Measurements from ENCODE around the gene MCAT. TPM values are rescaled to one million over a fixed set of nuclear protein-coding genes. Genes with fewer than 3 reads are reported as not detected.
"Not testable (repeated sequence)": the region's sequence is repeated elsewhere in the genome, so short reads cannot be mapped to it uniquely, and the experiment has no call there.

The MCAT gene
- total RNA-seq, 2 donors from 2014 or later = 17.1 to 19.9 TPM

- H3K36me3 ChIP-seq (ENCODE audit: control insufficient read depth, insufficient read depth, low read length) = no peaks in the 10 kb centered on the region
Measured at GRCh38 chr22:43106302-43106701, 36.9 kb downstream of the MCAT start.

DNA sequence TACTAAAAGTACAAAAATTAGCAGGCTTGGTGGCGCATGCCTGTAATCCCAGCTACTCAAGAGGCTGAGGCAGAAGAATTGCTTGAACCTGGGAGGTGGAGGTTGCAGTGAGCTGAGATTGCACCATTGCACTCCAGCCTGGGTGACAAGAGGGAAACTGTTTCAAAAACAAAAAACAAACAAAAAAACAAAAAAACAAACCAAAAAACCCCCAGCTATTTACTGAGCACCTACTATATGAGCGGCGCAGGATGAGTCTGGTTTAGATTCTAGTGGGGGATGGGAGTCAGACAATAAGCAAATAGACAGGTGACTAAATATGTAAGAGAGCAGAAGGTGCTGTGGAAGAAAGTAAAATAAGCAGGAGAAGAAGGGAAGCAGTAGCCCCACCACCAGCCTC, 38.2 kb downstream of the MCAT start:
- H3K4me3 Mint-ChIP-seq; DNase-seq; H3K36me3 Mint-ChIP-seq (ENCODE audit: low read depth); H3K4me3 ChIP-seq (ENCODE audit: low read length); H3K9ac ChIP-seq (ENCODE audit: extremely low read depth, low read length, poor library complexity, severe bottlenecking); H3K36me3 ChIP-seq (ENCODE audit: control insufficient read depth, insufficient read depth, low read length); H3K9me3 ChIP-seq (ENCODE audit: control insufficient read depth, low read length); H3K4me1 ChIP-seq (ENCODE audit: control insufficient read depth, insufficient read depth, low read length); H3K27ac ChIP-seq (ENCODE audit: low read depth, low read length); H3K27me3 ChIP-seq (ENCODE audit: control insufficient read depth, insufficient read depth, low read length, poor library complexity, severe bottlenecking); H3K27me3 Mint-ChIP-seq (ENCODE audit: insufficient read depth); H3K9me3 Mint-ChIP-seq; H3K27ac Mint-ChIP-seq: not testable (repeated sequence)
- peaks cover 13% of the 10 kb centered on the region for H3K4me1 Mint-ChIP-seq
- 98 to 100% methylated on average over 1 to 3 of the region's 3 CpGs for WGBS, 2 experiments (ENCODE audit: insufficient coverage in 1 of 2, insufficient read length in 1 of 2)

More at GRCh38 chr22:43106302-43106701, 36.9 kb downstream of the MCAT start:
- Mint-ChIP-seq H3K9me3 (no peaks in the 10 kb centered on the region), H3K36me3 (ENCODE audit: low read depth) (no peaks in the 10 kb centered on the region), H3K4me1 (peaks cover 13% of the 10 kb centered on the region), H3K4me3 (no peak overlapping the region), H3K27ac (no peak overlapping the region), H3K27me3 (ENCODE audit: insufficient read depth) (peaks cover 13% of the 10 kb centered on the region)
- Histone ChIP-seq H3K4me1 (ENCODE audit: control insufficient read depth, insufficient read depth, low read length) (peaks cover 4% of the 10 kb centered on the region), H3K9me3 (ENCODE audit: control insufficient read depth, low read length) (no peaks in the 10 kb centered on the region), H3K4me3 (ENCODE audit: low read length) (no peak overlapping the region), H3K27ac (ENCODE audit: low read depth, low read length) (no peak overlapping the region), H3K27me3 (ENCODE audit: control insufficient read depth, insufficient read depth, low read length, poor library complexity, severe bottlenecking) (peaks cover 18% of the 10 kb centered on the region), H3K9ac (ENCODE audit: extremely low read depth, low read length, poor library complexity, severe bottlenecking) (no peak overlapping the region)
- no peak for TF ChIP-seq CTCF (conservative IDR thresholded peaks at IDR 0.05)
- 91% methylated on average over 8 of the region's 8 CpGs for WGBS, 2 experiments (ENCODE audit: insufficient coverage in 1 of 2, insufficient read length in 1 of 2)
- no peak for DNase-seq

DNA sequence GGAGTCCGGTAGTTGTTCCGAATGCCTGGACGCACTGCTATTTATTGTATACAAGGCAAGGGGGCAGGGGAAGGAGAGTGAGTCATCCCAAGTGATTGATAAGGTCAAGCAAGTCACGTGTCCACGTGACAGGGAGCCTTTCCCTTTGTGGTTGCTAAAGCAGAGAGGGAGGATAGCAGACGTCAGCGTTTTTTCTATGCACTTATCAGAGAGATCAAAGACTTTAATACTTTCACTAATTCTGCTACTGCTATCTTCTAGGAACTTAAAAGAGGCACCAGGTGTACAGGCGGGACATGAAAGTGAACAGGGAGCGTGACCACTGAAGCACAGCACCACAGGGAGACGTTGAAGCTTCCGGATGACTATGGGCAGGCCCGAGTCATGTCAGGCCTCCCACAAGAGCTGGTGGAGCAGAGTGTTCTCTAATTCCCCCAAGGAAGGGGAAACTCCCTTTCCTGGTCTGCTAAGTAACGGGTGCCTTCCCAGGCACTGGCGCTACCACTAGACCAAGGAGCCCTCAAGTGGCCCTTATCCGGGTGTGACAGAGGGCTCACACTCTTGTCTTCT, 39.1 kb downstream of the MCAT start:
- peaks cover 13% of the 10 kb centered on the region for H3K4me1 Mint-ChIP-seq
- H3K9ac ChIP-seq (ENCODE audit: extremely low read depth, low read length, poor library complexity, severe bottlenecking); H3K4me3 Mint-ChIP-seq; H3K9me3 Mint-ChIP-seq; H3K4me3 ChIP-seq (ENCODE audit: low read length); H3K4me1 ChIP-seq (ENCODE audit: control insufficient read depth, insufficient read depth, low read length); H3K27me3 ChIP-seq (ENCODE audit: control insufficient read depth, insufficient read depth, low read length, poor library complexity, severe bottlenecking); H3K36me3 Mint-ChIP-seq (ENCODE audit: low read depth); H3K9me3 ChIP-seq (ENCODE audit: control insufficient read depth, low read length); H3K27me3 Mint-ChIP-seq (ENCODE audit: insufficient read depth); H3K36me3 ChIP-seq (ENCODE audit: control insufficient read depth, insufficient read depth, low read length): not testable (repeated sequence)
- H3K27ac ChIP-seq (ENCODE audit: low read depth, low read length) = peak overlapping the region; percentile 60
- H3K27ac Mint-ChIP-seq = peak overlapping the region; percentile 22
- WGBS, 2 experiments (ENCODE audit: insufficient coverage in 1 of 2, insufficient read length in 1 of 2) = 70 to 75% methylated on average over 8 to 15 of the region's 15 CpGs
- peak; percentile 68 for DNase-seq

GRCh38 chr22:43101306-43101705, 41.9 kb downstream of the MCAT start:
- no peaks in the 10 kb centered on the region for H3K36me3 ChIP-seq (ENCODE audit: control insufficient read depth, insufficient read depth, low read length)
- no peak overlapping the region for H3K9ac ChIP-seq (ENCODE audit: extremely low read depth, low read length, poor library complexity, severe bottlenecking)
- DNase-seq = no peak
- Mint-ChIP-seq H3K4me3 (no peak overlapping the region), H3K9me3 (peaks cover 10% of the 10 kb centered on the region), H3K4me1 (peaks cover 9% of the 10 kb centered on the region), H3K27me3 (ENCODE audit: insufficient read depth) (no peaks in the 10 kb centered on the region), H3K27ac (no peak overlapping the region), H3K36me3 (ENCODE audit: low read depth) (no peaks in the 10 kb centered on the region)
- no peak for TF ChIP-seq CTCF (conservative IDR thresholded peaks at IDR 0.05)
- H3K4me1 ChIP-seq (ENCODE audit: control insufficient read depth, insufficient read depth, low read length) = peaks cover 3% of the 10 kb centered on the region
- 85 to 92% methylated on average over 5 to 7 of the region's 7 CpGs for WGBS, 2 experiments (ENCODE audit: insufficient coverage in 1 of 2, insufficient read length in 1 of 2)
- H3K27me3 ChIP-seq (ENCODE audit: control insufficient read depth, insufficient read depth, low read length, poor library complexity, severe bottlenecking) = no peaks in the 10 kb centered on the region
- H3K27ac ChIP-seq (ENCODE audit: low read depth, low read length) = no peak overlapping the region
- peaks cover 7% of the 10 kb centered on the region for H3K9me3 ChIP-seq (ENCODE audit: control insufficient read depth, low read length)
- no peak overlapping the region for H3K4me3 ChIP-seq (ENCODE audit: low read length)
